ENCODE results near the gene ZNF202.
"Not testable (repeated sequence)": the region's sequence is repeated elsewhere in the genome, so short reads cannot be mapped to it uniquely, and the experiment has no call there.

Gene ZNF202

DNA sequence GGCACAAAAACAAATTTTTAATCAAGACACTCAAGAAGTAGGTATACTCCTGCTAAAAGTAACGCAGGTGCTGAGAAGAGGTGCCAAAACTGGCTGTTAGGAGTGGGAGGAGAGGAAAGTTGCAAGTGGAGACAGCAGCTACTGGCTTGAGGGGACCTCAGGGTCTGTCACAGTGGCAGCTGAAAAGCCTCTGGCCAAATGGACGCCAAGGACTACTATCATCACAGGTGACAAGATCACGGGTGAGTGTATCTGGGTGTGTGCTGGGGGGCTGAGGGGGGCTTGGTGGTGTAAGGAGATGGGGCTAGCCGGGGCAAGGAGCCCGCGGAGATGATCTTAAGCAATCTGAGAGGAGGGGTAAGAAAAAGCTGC lies 687 bp downstream of the ZNF202 start:
- DNase-seq: peak in 1 of 2 donors; percentile 7

DNA sequence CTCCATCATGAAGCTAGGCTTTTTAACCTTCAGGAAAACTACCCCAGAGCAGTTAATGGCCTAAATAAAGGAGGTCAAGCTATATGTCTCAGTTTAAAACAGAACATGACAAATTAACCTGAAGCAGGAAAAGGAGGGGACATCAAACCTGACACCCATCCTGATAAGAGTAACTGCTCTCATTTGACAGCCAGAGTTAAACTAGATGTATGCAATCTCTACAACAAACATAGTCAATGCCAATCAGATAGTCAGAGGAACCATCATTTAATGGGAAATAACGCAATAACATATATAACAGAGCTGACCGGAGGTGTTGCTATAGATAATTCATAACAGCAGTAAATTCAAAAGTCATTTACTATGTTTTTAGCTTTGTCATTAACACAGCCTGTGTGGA lies 3.1 kb downstream of the ZNF202 start:
- no peak for DNase-seq

DNA sequence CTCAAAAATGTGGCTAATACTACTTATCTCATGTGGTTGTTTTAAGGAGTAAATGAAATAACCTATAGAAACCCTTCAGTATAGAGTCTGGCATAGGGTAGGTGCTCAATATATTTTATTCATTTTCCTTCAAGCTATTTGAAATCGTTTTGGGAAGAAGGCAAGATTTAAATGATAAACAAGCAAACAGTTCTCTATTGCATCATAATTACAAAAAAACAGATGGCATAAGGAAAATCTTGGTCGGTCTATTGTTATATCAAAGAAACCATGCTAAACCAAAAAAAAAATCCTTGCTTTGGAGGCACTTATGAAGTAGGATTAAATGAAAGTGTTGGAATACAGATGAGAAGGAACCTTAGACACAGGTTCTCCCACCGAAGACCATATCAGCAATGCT lies 4.7 kb downstream of the ZNF202 start:
- DNase-seq: no peak

DNA sequence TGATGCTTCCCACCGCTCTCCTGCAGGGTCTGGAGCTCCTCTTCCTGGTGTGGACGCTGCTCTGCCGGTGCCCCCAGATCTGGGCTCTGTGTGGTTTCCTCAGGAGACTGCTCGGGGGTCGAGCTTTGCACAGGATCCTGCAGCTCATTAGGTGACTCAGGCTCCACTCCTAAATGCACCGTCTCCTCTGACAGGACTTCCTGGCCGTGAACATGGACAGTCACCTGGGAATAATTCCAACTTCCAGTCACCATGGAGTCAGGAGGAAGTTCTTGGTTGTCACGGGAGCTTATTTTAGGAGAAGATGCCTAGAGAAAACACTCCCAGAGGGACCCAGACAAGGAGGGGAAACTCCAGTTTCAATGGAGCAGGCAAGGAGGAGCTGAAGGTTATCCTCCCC lies 11.9 kb downstream of the ZNF202 start:
- DNase-seq: no peak

DNA sequence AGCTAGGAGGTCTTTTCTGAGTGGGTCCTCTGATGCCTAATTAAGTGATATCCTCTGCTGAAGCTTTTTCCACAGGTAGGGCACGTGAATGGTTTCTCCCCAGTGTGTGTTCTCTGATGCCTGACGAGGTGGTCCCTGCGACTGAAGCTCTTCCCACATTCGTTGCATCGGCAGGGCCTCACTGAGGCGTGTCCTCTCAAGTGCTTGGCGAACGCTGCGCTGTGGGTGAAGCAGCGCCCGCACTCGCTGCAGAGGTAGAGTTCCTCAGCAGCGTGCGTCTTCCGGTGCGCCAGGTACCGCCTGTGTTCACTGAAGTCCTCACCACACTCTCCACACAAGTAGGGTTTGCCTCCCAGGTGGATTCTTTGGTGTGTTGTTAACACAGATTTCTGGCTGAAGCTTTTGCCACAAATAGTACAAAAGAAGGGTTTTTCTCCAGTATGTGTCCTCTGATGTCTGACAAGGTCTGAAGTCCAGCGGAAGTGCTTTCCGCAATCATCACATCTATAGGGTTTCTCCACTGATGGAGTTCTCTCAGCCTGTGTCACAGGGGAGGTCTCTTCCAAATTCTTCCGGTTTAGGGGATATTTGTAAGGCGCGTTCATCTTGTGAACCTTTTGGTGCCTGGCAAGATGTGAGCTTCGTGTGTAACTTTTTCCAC lies 15.3 kb downstream of the ZNF202 start:
- no peak for DNase-seq

DNA sequence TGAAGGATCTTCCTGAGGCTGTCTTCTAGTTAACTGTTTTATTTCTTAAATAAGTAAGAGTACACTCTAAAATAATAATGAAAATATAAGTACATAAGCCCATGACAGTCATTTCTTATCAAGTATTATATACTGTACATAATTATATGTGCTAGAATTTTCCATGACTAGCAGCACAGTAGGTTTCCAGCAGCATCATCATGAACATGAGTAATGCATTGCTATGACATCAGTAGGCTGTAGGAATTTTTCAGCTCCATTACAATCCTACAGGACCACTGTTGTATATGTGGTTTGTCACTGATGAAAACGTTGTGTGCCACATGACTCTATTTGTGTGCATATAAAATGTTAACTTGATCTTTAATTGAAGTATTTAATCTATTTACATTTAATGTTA lies 22.0 kb downstream of the ZNF202 start:
- DNase-seq: no peak

DNA sequence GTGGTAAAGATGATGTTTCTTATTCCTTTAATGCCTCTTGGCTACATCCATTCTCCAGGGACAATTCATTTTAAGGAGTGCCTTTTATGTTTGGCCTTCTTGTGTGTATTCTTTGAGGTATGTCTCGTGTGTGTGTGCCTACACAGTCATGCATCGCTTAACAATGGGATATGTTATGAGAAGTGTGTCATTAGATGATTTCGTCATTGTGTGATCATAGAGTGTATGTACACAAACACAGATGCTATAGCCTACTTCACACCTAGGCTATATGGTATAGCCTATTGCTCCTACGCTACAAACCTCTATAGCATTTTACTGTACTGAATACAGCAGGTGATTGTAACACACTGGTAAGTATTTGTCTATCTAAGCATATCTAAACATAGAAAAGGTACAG lies 23.0 kb downstream of the ZNF202 start:
- DNase-seq: no peak

DNA sequence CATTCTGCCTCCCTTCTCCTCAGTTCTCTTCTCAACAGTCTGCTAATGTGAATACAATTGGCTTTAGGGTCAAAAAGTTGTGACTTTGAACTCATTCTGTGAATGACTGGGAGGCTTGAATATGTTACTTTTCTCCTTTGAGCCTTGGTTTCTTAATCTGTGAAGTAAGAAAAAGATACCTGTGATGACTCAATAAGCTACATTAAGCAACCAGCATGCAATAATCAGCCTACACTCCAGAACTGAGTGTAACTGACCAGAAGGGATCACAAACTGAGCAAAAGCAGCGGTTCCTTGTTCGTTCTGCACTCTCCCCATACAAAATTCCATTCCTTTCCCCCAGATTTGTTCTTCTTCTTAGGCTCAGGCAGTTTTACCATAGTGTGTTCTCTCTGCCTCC lies 23.4 kb downstream of the ZNF202 start:
- DNase-seq: no peak

DNA sequence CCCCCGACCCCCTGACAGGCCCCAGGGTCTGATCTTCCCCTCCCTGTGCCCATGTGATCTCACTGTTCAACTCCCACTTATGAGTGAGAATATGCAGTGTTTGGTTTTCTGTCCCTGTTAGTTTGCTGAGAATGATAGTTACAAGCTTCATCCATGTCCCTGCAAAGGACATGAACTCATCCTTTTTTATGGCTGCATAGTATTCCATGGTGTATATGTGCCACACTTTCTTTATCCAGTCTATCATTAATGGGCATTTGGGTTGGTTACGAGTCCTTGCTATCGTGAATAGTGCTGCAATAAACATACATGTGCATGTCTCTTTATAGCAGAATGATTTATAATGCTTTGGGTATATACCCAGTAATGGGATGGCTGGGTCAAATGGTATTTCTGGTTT lies 28.8 kb downstream of the ZNF202 start:
- DNase-seq: not testable (repeated sequence)

DNA sequence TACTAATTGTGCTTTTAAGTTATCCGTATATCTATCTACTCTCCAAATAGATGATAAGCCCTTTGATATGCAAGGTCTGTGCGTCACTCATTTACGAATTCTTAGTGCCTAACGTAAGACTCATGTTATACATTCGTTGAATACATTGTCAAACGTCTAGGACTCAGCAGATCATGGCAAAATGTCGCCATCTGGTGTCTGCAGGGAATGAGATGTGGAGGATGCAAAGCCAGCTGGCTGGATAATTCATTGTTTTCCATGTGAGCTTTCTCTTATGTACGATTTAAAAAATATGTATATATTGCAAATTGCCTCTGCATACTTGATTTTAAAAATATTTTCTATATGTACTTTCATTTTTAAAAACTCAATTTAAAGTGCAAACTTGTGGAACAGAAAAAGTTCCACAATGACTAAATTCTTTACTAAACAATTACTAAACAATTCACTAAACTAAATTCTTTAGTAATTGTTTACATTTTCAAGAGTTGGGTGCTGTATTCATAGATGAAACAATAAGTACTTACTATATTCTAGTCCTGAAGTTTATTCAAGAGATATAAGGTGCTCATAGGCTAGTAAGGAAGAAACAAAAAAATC lies 33.8 kb downstream of the ZNF202 start:
- peak; percentile 36 to 64 for DNase-seq

DNA sequence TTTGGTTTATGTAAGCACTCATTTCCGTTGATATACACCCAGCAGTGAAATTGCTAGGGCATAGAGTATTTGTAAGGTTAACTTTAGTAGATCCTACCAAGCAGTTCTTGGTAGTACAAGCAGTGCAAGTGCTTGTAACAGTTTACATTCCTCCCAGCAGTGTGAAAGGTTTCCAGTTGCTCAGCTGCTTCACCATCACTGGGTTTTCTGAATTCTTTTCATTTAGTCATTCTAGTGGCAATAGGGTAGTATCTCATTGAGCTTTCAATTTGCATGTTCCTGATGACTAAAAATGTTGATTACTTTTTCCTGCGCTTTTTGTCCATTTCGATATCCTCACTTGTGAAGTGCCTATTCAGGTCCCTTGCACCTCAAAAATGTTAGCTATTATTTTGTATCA lies 34.3 kb downstream of the ZNF202 start:
- no peak for DNase-seq

DNA sequence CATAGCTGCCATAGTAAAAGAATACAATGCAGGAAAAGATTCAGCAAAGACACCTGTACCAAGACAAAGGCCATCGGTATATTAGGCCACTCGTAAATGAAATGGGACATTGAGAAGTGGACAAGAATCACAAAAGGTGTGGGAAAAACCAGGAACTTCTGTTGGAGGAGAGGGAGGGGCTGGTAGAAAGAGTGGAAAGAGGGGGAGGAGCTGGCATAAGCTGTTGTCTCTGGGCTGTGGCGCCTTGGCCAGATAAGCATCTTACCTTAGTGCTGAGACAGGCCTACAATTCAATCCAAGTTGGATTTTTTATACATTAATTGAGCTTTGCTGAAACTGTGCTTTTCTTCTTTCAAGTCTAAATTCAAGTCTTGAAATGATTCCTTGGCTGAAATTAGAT lies 37.1 kb downstream of the ZNF202 start:
- no peak for DNase-seq

DNA sequence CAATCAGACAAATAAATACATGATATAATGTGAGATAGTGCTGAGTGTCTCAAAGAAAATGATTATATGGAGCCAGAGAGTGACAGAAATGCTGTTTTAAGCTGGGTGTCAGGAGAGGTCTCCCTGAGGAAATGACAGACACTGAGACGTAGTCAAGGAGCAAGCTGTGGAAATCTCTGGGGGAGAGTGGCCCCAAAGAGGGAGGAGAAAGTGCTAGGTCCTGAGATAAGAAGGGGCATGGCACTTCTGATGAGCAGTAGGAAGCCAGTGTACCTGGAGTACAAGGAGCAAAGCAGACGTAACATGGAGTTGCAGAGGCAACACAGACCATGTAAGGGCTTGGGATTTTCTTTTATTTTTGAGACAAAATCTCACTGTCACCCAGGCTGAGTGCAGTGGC lies 38.8 kb downstream of the ZNF202 start:
- no peak for DNase-seq

DNA sequence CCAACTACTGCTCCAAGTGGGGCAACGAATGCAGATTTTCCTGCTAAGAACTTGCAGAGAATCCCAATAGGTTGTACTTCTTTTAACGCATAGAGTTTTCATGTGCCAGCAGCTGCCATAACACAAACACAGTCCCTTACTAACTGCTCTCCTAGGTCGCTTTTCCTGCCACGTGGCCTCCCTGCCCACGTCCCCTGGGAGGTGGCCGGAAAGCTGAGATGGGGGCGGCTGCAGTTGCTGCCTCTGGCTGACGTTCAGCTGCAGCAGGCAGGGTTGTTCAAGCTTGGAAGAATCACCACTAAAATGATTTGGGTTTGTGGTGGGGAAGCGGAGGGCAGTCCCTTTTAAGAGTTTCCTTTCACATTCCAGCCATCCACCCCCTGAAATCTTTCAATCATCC lies 39.3 kb downstream of the ZNF202 start:
- no peak for DNase-seq

DNA sequence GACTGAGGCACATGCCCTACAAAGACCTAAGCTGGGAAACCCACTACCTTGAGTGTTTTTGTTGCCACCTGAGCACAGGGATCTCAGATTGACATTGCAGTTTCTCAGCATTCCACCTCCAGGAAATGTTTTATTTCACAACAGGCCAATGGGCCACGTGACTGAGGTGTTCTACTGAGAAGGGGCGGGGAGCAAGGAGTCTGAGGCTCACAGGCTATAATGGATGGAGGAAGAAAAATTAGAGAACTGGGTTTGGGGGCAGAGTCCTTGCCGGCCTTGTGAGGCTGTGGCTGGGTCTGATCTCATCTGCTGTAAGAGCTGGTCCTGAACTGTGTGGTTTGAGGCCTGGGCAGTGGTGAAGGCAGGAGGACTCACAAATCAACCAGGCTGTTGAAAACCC lies 40.7 kb downstream of the ZNF202 start:
- no peak for DNase-seq

DNA sequence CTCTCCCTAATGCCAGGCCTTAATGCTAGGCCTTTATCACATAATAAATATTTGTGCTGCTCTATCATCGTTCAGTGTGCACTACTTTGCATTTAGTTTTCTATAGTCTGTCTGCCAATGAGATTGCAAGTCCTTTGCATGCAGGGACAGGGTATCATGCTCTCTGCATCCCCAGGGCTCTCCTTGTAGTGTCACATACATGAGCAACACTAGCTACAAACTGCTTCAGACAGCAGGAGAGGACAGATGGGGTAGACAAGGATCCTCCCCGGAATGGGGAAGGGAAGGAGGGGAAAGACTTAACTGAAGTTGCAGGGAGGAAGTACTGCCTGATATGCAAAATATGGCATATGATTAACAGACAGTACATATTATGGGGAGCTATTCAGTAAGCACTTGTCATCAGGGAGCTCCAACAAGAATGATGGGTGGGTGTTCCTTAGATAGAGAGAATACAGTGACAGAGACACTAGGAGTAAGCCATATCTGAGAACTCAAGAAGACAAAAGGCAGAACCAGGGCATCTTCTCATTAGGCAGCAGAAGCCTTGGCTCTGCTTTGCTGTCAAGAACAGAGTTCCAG lies 42.8 kb downstream of the ZNF202 start:
- DNase-seq: no peak

DNA sequence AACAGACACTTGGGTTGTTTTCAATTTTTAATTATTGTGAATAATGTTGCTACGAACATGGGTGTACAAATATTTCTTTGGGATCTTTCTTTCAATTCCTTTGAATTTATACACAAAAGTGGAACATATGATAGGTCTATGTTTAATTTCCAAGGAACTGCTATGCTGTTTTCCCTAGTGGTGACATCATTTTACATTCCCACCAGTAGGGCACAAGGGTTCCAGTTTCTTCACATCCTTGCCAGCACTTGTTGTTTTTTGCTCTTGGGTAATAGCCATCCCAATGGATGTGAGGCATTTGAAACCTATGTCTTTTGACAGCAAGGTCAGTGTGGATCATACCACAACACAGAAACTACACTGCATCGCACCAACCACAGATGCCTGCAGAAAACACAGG lies 45.3 kb downstream of the ZNF202 start:
- no peak for DNase-seq

DNA sequence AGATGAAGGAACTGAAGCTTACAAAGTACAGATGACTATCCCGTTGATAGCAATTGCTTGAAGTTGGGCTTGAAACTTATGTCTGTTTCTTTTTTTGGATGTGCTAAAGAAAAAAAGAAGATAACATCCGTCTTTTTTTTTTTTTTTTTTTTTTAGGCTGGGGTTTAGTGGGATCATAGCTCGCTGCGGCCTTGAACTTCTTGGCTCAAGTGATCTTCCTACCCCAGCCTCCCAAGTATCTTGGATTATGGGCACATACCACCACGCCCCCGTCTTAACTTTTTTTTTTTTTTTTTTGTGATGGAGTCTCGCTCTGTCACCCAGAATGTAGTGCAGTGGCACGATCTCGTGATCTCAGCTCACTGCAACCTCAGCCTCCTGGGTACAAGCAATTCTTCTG lies 46.2 kb downstream of the ZNF202 start:
- DNase-seq: no peak

DNA sequence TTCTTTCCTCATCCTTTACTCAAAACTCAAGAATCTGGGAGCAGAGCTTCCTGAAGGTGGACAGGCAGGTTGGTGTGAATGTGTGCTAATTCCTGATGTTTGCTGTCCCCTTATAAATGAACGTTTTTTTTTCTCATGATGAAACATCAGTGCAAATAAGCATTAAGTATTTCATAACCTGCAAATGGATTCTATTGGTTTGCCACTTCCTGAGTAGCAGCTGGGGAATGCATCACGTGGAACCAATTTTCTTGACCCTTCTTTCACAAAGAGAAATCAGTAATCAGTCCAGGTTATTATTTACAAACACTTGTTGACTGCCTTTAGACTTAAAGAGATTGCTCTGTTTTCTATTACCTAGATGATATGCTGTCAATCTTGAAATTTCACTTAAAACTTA lies 46.9 kb downstream of the ZNF202 start:
- no peak for DNase-seq

DNA sequence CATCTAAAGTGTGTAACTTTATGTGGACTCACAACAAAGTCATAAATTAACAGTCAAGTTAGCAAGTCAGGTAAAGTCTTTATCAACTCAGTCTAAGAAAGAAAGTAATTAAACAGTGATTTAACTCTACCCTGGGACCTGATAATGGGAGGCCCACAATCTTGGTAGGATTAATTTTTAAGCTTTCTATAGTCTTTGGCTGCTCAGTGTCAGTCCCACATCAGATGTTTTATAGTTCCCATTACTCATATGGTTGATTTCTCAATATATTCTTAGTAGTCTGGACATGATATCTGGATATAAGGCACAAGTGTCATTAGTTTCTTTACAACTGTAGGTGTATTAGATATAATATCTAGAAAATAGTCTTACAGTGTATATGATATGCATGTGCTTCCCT lies 48.5 kb downstream of the ZNF202 start:
- no peak for DNase-seq

DNA sequence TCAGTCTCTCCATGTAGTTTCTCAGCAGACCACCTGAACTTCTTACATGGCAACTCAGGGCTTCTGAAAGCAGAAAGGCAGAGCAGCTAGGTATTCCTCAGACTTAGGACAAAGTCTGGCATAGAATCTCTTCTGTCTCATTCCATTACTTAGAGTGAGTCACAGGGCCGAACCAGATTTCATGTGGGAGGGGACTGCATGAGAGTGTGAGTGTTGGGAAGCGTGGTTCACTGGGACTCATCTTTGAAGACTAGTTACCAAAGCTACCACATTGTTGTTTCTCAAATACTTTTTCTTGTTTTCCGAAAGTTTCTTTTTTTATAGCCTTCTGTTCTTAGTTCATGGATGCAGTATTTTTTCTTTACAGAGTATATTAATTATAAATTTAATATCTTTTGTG lies 51.0 kb downstream of the ZNF202 start:
- DNase-seq: no peak

DNA sequence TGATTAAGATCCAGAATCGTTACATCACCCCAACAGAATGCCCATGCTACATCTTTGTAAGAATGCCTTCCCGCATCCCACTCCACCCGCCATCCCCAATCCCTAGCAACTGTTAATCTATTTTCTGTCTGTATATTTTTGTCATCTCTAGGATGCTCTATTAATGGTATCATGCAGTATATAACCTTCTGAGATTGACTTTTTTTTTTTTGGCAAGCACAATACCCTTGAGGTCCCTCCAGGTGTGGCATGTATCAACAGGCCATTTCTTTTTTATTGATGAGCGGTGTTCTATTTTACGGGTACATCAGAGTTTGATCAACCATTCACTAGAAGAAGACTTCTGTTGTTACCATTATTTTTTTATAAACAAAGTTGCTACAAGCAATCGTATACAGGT lies 56.9 kb downstream of the ZNF202 start:
- DNase-seq: no peak

DNA sequence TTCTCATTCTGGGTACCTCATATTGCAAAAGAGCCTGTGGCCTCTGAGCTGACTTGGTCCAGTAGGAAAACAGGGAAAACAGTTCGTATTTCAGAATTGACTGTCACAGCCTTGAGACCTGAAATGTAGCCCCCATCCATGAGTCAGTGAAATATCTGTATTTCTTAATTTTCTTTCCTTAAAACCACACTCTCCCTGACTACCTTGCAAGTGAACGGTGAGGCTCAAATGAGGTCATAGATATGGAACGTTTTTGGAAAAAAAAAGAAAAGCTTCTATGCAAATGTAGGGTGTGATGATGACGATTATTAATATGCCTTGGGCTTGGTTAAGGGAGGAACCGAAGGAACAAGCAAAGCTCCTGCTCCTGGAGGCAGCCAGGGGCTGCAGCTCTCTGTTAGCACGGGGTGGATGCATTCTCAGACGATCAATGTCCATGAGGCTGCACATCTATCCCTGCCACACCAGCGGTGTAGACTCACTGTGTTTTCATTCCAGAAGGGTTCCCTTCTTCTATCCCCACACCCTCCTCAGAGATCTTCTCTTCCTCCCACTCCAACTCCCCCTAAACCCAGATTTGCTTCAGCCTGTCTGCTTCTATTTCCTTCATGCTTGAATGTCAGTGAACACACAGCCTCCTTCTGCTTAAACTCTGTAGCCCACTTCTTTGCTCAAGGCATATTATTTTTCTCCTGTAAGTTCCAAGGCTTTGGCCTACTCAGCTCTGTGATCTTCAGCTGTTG lies 57.9 kb downstream of the ZNF202 start:
- DNase-seq: no peak

DNA sequence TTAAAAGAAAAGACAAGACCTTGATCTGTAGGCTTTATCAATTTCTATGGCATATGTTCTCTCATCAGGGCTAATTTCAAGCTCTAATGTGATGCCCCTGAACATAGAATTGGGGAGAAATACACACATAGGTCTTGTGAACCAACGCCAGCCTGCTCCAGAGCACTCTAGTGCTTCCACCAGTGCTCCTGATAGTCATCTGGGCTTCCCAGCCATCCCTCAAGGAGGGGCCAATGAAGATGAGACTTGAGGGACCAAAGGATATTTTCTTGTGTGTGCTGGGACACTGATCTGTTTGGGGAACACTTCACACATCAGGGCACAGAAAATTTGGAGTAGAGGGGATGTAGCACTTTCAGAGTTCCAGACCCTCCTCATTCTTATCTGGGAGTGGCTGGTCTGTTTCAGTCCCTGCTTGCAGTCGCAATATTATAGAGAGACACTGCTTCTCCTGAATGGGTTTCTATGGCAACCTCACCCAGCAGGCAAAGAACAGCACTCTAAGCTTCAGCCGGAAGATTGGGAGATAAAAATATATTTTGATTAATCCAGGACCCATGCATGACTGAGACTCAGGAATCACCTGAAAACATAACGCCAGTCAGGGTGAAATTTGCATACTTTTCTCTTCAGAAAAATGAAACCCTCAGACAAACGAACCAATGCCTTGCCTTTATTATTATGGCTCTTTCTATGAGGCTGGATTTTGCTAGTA lies 58.6 kb downstream of the ZNF202 start:
- DNase-seq: no peak

Measured in activated CD4-positive, alpha-beta T cell treated with anti-CD3 and anti-CD28 coated beads for 4 hours (primary cell).